ENCODE measurements around the gene ANO10.
A peak's percentile ranks its signal among the peaks of the same experiment; 100 is the strongest.

ANO10 gene

DNA sequence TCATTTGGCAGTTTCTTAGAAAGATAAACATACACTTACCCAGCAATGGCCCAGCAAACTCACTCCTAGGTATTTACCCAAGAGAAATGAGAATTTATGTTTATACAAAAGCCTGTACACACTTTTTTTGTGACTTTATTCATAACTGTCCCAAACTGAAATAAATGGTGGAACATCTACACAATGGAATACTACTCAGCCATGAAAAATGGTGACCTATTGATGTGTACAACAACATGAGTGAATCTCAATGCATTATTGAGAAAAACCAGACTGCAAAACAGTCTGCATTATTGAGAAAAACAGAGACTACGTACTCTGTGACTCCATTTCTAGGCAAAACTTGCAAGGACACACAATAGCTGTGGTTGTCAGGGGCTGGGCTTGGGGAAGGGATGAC lies 298.3 kb downstream of the ANO10 start:
- no CpG with 5 or more reads among the region's 1 CpG for WGBS (ENCODE audit: extremely low coverage, insufficient coverage, low lambda C conversion rate)
- Histone ChIP-seq H3K18ac (ENCODE audit: low read length) (no peak overlapping the region), H2BK5ac (ENCODE audit: low read length) (no peak overlapping the region), H3K36me3 (ENCODE audit: control insufficient read depth, insufficient read depth, low read length) (no peaks in the 10 kb centered on the region), H3K4me3 (ENCODE audit: low read length) (no peak overlapping the region), H3K23ac (ENCODE audit: low read length) (no peak overlapping the region), H3K56ac (ENCODE audit: low read length) (no peak overlapping the region), H3K4me1 (ENCODE audit: control insufficient read depth, low read depth, low read length) (no peaks in the 10 kb centered on the region), H3K27ac (ENCODE audit: low read depth, low read length) (no peak overlapping the region), H3K9ac (ENCODE audit: low read length) (no peak overlapping the region), H2BK15ac (replicated peaks; ENCODE audit: low read depth) (no peak overlapping the region), H3K4me2 (ENCODE audit: low read length) (no peak overlapping the region), H3K79me1 (ENCODE audit: low read length) (peaks cover 9% of the 10 kb centered on the region), H4K5ac (ENCODE audit: low read length) (no peak overlapping the region), H2AK5ac (ENCODE audit: low read length) (no peak overlapping the region), H4K8ac (ENCODE audit: low read depth, low read length) (no peak overlapping the region), H3K79me2 (ENCODE audit: control insufficient read depth, insufficient read depth, low read length) (peaks cover 2% of the 10 kb centered on the region), H3K27me3 (ENCODE audit: insufficient read depth, low read length, poor library complexity) (no peaks in the 10 kb centered on the region), H3K4ac (ENCODE audit: low read depth, low read length) (no peak overlapping the region), H2BK120ac (ENCODE audit: low read depth, low read length) (no peak overlapping the region)
- no peak for DNase-seq

DNA sequence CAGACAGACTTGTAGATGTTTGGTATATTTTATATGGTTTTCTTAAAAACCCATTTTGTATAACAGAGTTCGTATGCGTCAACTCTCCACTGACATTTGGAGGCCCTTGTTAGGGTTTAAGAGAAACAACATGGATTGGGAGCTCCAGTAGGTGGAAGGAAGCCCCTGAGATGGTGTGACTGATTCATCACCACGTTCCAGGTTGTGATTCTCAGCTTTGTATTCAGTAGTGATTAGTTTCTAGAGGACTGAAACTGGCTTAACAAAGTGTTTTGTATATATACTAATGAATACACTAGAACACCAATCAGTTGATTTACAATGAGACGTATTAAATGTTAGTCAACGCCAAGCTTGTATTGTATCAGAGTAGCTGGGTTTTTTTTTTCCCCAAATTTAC lies 301.5 kb downstream of the ANO10 start:
- no peak overlapping the region for H2BK120ac ChIP-seq (ENCODE audit: low read depth, low read length)
- no peak overlapping the region for H3K4me2 ChIP-seq (ENCODE audit: low read length)
- no peak overlapping the region for H2BK5ac ChIP-seq (ENCODE audit: low read length)
- no peak overlapping the region for H3K18ac ChIP-seq (ENCODE audit: low read length)
- no peak overlapping the region for H3K9ac ChIP-seq (ENCODE audit: low read length)
- H3K4me1 ChIP-seq (ENCODE audit: control insufficient read depth, low read depth, low read length), result no peaks in the 10 kb centered on the region
- peaks cover 13% of the 10 kb centered on the region for H3K79me1 ChIP-seq (ENCODE audit: low read length)
- no peak overlapping the region for H2AK5ac ChIP-seq (ENCODE audit: low read length)
- DNase-seq, result peak; percentile 28
- no peaks in the 10 kb centered on the region for H3K27me3 ChIP-seq (ENCODE audit: insufficient read depth, low read length, poor library complexity)
- H3K56ac ChIP-seq (ENCODE audit: low read length), result no peak overlapping the region
- WGBS (ENCODE audit: extremely low coverage, insufficient coverage, low lambda C conversion rate), result no CpG with 5 or more reads among the region's 5 CpGs
- peaks cover 2% of the 10 kb centered on the region for H3K79me2 ChIP-seq (ENCODE audit: control insufficient read depth, insufficient read depth, low read length)
- H3K4me3 ChIP-seq (ENCODE audit: low read length), result no peak overlapping the region
- no peak overlapping the region for H4K8ac ChIP-seq (ENCODE audit: low read depth, low read length)
- no peak overlapping the region for H2BK15ac ChIP-seq (replicated peaks; ENCODE audit: low read depth)
- no peak overlapping the region for H3K4ac ChIP-seq (ENCODE audit: low read depth, low read length)
- no peak overlapping the region for H3K23ac ChIP-seq (ENCODE audit: low read length)
- H3K27ac ChIP-seq (ENCODE audit: low read depth, low read length), result no peak overlapping the region
- no peak overlapping the region for H4K5ac ChIP-seq (ENCODE audit: low read length)
- H3K36me3 ChIP-seq (ENCODE audit: control insufficient read depth, insufficient read depth, low read length), result no peaks in the 10 kb centered on the region

DNA sequence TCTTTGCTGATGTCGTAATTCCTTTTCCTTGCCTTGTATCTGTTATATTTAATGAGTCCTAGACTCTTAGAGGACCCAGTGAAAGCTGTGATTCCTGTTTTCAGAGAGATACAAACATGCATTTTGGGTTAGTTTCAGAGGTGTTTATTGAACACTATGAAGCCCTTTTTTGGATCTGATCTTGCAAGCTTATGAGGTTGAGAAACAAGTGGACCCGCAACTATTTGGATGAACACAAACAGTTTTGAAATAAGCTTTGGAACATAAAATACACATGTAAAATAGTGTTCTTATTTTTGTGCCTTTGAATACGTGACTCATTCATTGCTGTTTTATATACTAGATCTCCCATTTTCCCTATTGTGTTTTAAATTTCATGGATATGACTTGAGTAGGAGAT lies 302.0 kb downstream of the ANO10 start:
- no peaks in the 10 kb centered on the region for H3K27me3 ChIP-seq (ENCODE audit: insufficient read depth, low read length, poor library complexity)
- no peak overlapping the region for H3K4me3 ChIP-seq (ENCODE audit: low read length)
- H3K4me1 ChIP-seq (ENCODE audit: control insufficient read depth, low read depth, low read length), result no peaks in the 10 kb centered on the region
- no peak overlapping the region for H2BK120ac ChIP-seq (ENCODE audit: low read depth, low read length)
- no peak overlapping the region for H3K23ac ChIP-seq (ENCODE audit: low read length)
- no peaks in the 10 kb centered on the region for H3K36me3 ChIP-seq (ENCODE audit: control insufficient read depth, insufficient read depth, low read length)
- no peak overlapping the region for H3K56ac ChIP-seq (ENCODE audit: low read length)
- no peak overlapping the region for H2BK5ac ChIP-seq (ENCODE audit: low read length)
- DNase-seq, result no peak
- H2BK15ac ChIP-seq (replicated peaks; ENCODE audit: low read depth), result no peak overlapping the region
- peaks cover 2% of the 10 kb centered on the region for H3K79me2 ChIP-seq (ENCODE audit: control insufficient read depth, insufficient read depth, low read length)
- H4K8ac ChIP-seq (ENCODE audit: low read depth, low read length), result no peak overlapping the region
- H4K5ac ChIP-seq (ENCODE audit: low read length), result no peak overlapping the region
- no peak overlapping the region for H2AK5ac ChIP-seq (ENCODE audit: low read length)
- no CpG with 5 or more reads among the region's 3 CpGs for WGBS (ENCODE audit: extremely low coverage, insufficient coverage, low lambda C conversion rate)
- H3K4me2 ChIP-seq (ENCODE audit: low read length), result no peak overlapping the region
- H3K18ac ChIP-seq (ENCODE audit: low read length), result no peak overlapping the region
- H3K4ac ChIP-seq (ENCODE audit: low read depth, low read length), result no peak overlapping the region
- H3K27ac ChIP-seq (ENCODE audit: low read depth, low read length), result no peak overlapping the region
- no peak overlapping the region for H3K9ac ChIP-seq (ENCODE audit: low read length)
- peaks cover 13% of the 10 kb centered on the region for H3K79me1 ChIP-seq (ENCODE audit: low read length)

DNA sequence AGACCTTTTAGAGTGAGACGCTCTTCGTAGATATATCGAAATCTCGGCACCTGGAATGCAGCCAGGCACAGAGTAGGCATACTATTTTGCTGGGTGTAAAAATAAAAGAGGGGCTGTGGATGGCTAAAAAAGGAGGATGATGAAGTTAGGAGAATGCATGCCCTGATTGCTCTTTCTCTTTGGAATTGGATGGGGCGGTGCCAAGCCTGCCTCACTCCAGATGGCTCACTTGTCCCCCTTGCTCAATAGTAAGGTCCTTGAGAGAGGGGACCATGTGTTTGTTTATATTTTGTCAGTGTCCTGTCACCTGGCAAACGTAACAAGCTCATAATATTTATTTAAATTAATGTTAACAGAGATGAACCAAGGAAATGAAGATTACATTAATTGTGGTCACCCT lies 302.4 kb downstream of the ANO10 start:
- H3K4me3 ChIP-seq (ENCODE audit: low read length), result no peak overlapping the region
- no peak overlapping the region for H3K4me2 ChIP-seq (ENCODE audit: low read length)
- H3K79me2 ChIP-seq (ENCODE audit: control insufficient read depth, insufficient read depth, low read length), result peaks cover 2% of the 10 kb centered on the region
- no peak overlapping the region for H4K8ac ChIP-seq (ENCODE audit: low read depth, low read length)
- no peak overlapping the region for H3K4ac ChIP-seq (ENCODE audit: low read depth, low read length)
- peaks cover 13% of the 10 kb centered on the region for H3K79me1 ChIP-seq (ENCODE audit: low read length)
- H3K27me3 ChIP-seq (ENCODE audit: insufficient read depth, low read length, poor library complexity), result no peaks in the 10 kb centered on the region
- no peak overlapping the region for H2BK120ac ChIP-seq (ENCODE audit: low read depth, low read length)
- no peak for DNase-seq
- H2BK5ac ChIP-seq (ENCODE audit: low read length), result no peak overlapping the region
- H3K9ac ChIP-seq (ENCODE audit: low read length), result no peak overlapping the region
- H2AK5ac ChIP-seq (ENCODE audit: low read length), result no peak overlapping the region
- H3K18ac ChIP-seq (ENCODE audit: low read length), result no peak overlapping the region
- no peaks in the 10 kb centered on the region for H3K36me3 ChIP-seq (ENCODE audit: control insufficient read depth, insufficient read depth, low read length)
- H2BK15ac ChIP-seq (replicated peaks; ENCODE audit: low read depth), result no peak overlapping the region
- no peak overlapping the region for H4K5ac ChIP-seq (ENCODE audit: low read length)
- WGBS (ENCODE audit: extremely low coverage, insufficient coverage, low lambda C conversion rate), result no CpG with 5 or more reads among the region's 6 CpGs
- no peak overlapping the region for H3K27ac ChIP-seq (ENCODE audit: low read depth, low read length)
- no peak overlapping the region for H3K23ac ChIP-seq (ENCODE audit: low read length)
- H3K56ac ChIP-seq (ENCODE audit: low read length), result no peak overlapping the region
- H3K4me1 ChIP-seq (ENCODE audit: control insufficient read depth, low read depth, low read length), result no peaks in the 10 kb centered on the region

DNA sequence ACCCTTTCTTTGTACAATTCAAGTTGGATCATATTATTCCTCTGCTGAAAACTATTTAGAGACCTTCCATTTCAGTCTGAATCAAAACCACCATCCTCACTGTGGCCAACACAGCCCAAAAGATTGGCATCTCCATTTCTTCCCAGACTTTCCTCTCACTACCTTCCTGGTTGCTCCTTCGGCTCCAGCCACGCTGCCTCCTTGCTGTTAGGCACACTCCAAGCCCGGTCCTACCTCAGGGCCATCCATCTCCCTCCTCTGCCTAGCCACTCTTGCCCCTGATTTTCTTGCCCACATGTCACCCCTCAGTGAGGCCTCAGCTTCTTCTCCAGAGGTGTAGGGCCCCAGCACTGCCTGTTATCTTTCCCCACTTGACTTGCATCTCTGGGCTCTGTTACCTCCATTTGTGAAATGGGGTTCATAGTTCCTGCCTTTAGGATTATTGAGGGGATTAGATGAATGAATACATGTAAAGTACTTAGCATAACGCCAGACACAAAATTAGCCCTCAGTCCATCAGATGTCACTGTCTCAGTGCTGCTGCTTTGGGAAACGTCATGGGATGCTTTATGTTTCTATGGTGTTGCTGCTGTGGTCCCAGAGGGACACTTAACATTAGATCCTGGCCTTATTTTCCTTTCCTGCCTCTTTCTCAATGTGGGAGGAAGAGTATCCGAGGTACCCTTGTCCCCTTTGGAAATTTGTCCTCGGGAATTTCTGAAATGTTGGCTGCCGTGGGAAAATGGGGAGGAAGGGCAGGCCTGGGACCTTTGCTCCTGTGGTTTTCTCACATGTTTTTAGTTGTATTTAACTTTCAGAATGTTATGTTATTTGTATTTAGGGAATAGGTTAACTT lies 304.1 kb downstream of the ANO10 start:
- H3K27ac ChIP-seq (ENCODE audit: low read depth, low read length), result no peak overlapping the region

More for the DNA sequence above, 304.1 kb downstream of the ANO10 start:
- Histone ChIP-seq H2BK15ac (replicated peaks; ENCODE audit: low read depth) (no peak overlapping the region), H3K4me2 (ENCODE audit: low read length) (no peak overlapping the region), H3K79me2 (ENCODE audit: control insufficient read depth, insufficient read depth, low read length) (no peaks in the 10 kb centered on the region), H3K79me1 (ENCODE audit: low read length) (peaks cover 11% of the 10 kb centered on the region), H3K4me1 (ENCODE audit: control insufficient read depth, low read depth, low read length) (no peaks in the 10 kb centered on the region), H3K18ac (ENCODE audit: low read length) (no peak overlapping the region), H2BK5ac (ENCODE audit: low read length) (no peak overlapping the region), H3K4me3 (ENCODE audit: low read length) (no peak overlapping the region), H3K4ac (ENCODE audit: low read depth, low read length) (no peak overlapping the region), H3K23ac (ENCODE audit: low read length) (no peak overlapping the region), H2AK5ac (ENCODE audit: low read length) (no peak overlapping the region), H4K5ac (ENCODE audit: low read length) (no peak overlapping the region), H3K36me3 (ENCODE audit: control insufficient read depth, insufficient read depth, low read length) (no peaks in the 10 kb centered on the region), H3K56ac (ENCODE audit: low read length) (no peak overlapping the region), H3K27me3 (ENCODE audit: insufficient read depth, low read length, poor library complexity) (no peaks in the 10 kb centered on the region), H2BK120ac (ENCODE audit: low read depth, low read length) (no peak overlapping the region), H3K9ac (ENCODE audit: low read length) (no peak overlapping the region), H4K8ac (ENCODE audit: low read depth, low read length) (no peak overlapping the region)
- no CpG with 5 or more reads among the region's 8 CpGs for WGBS (ENCODE audit: extremely low coverage, insufficient coverage, low lambda C conversion rate)
- DNase-seq, result peak; percentile 4
